Mononuclear cell (primary cell): ENCODE data around the gene USP17L15. TPM values are rescaled to one million over a fixed set of nuclear protein-coding genes. Genes with fewer than 3 reads are reported as not detected.
"Not testable (repeated sequence)": the region's sequence is repeated elsewhere in the genome, so short reads cannot be mapped to it uniquely, and the experiment has no call there.

Experiments
- H3K27me3 ChIP-seq: 2 replicates; pipeline ENCODE4 v1.6.0; 2011; ENCODE audit warnings: low read length, control low read depth; ENCODE audit not compliant: insufficient read depth
- H3K4me1 ChIP-seq: 2 replicates; pipeline ENCODE4 v1.5.1; 2011; ENCODE audit warnings: mild to moderate bottlenecking, low read length, control low read depth; ENCODE audit not compliant: insufficient read depth
- H3K4me3 ChIP-seq: 2 replicates; pipeline ENCODE4 v1.5.1; 2011; ENCODE audit warnings: mild to moderate bottlenecking, low read length, moderate library complexity
- H3K9me3 ChIP-seq: 2 replicates; pipeline ENCODE4 v1.5.1; 2011; ENCODE audit warnings: low read depth, mild to moderate bottlenecking, control low read depth, low read length
- total RNA-seq: library from RNA; depleted of rRNA; stranded (reverse); fragments of >200 nt; gene quantifications from one replicate; pipeline ENCODE4 v1.2.3, GENCODE V29; 2012

The USP17L15 gene, protein sequence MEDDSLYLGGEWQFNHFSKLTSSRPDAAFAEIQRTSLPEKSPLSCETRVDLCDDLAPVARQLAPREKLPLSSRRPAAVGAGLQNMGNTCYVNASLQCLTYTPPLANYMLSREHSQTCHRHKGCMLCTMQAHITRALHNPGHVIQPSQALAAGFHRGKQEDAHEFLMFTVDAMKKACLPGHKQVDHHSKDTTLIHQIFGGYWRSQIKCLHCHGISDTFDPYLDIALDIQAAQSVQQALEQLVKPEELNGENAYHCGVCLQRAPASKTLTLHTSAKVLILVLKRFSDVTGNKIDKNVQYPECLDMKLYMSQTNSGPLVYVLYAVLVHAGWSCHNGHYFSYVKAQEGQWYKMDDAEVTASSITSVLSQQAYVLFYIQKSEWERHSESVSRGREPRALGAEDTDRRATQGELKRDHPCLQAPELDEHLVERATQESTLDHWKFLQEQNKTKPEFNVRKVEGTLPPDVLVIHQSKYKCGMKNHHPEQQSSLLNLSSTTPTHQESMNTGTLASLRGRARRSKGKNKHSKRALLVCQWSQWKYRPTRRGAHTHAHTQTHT
- total RNA-seq, result not detected

DNA sequence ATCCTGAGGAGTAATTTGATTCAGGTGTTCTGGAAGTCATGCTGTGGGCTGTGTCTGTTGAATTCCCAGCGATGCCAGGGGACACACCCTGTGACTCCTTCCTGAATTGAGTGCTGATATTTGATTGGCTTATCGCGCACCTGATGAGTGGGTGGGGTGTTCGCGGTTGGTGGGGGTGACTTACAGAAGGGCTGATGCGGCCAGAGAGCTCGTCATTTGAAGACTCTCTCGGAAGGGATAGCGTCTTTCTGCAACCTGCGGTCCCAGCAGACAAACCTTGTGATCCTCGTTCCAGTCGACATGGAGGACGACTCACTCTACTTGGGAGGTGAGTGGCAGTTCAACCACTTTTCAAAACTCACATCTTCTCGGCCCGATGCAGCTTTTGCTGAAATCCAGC is at the start of gene USP17L15:
Gene USP17L15 (plus strand): TSS at position 301 of the 400 bp plus-strand sequence. CDS start 0 bp downstream, at position 301.
- not testable (repeated sequence) for H3K27me3 ChIP-seq, H3K4me1 ChIP-seq, H3K9me3 ChIP-seq, H3K4me3 ChIP-seq

- not testable (repeated sequence) for H3K27me3 ChIP-seq, H3K9me3 ChIP-seq, H3K4me3 ChIP-seq, H3K4me1 ChIP-seq
These were observed 23.8 kb upstream of the USP17L15 start, which contains the start of gene USP17L10 for GRCh38 chr4:9210357-9210756. Gene USP17L10 (plus strand): TSS chr4:9210657. CDS start chr4:9210657, 0 bp downstream.

GRCh38 chr4:9214701-9215100 is 19.5 kb upstream of the USP17L15 start:
- not testable (repeated sequence) for H3K4me1 ChIP-seq, H3K9me3 ChIP-seq, H3K4me3 ChIP-seq, H3K27me3 ChIP-seq

GRCh38 chr4:9215105-9215504 is 19.1 kb upstream of the USP17L15 start, which contains the start of gene USP17L11:
Gene USP17L11 (plus strand): TSS chr4:9215405. CDS start chr4:9215405, 0 bp downstream.
- H3K4me1 ChIP-seq, H3K27me3 ChIP-seq, H3K4me3 ChIP-seq, H3K9me3 ChIP-seq: not testable (repeated sequence)

DNA sequence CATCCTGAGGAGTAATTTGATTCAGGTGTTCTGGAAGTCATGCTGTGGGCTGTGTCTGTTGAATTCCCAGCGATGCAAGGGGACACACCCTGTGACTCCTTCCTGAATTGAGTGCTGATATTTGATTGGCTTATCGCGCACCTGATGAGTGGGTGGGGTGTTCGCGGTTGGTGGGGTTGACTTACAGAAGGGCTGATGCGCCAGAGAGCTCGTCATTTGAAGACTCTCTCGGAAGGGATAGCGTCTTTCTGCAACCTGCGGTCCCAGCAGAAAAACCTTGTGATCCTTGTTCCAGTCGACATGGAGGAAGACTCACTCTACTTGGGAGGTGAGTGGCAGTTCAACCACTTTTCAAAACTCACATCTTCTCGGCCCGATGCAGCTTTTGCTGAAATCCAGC is 14.3 kb upstream of the USP17L15 start, which contains the start of gene USP17L12:
Gene USP17L12 (plus strand): TSS at position 301 of the 400 bp plus-strand sequence. CDS start 0 bp downstream, at position 301.
- H3K4me1 ChIP-seq, H3K9me3 ChIP-seq, H3K4me3 ChIP-seq, H3K27me3 ChIP-seq: not testable (repeated sequence)

GRCh38 chr4:9224596-9224995 is 9.6 kb upstream of the USP17L15 start, which contains the start of gene USP17L13:
Gene USP17L13 (plus strand): TSS chr4:9224896. CDS start chr4:9224896, 0 bp downstream.
- H3K4me1 ChIP-seq, H3K4me3 ChIP-seq, H3K27me3 ChIP-seq, H3K9me3 ChIP-seq: not testable (repeated sequence)

- H3K4me3 ChIP-seq, H3K4me1 ChIP-seq: not testable (repeated sequence)
These were observed 3.9 kb upstream of the USP17L15 start for GRCh38 chr4:9230249-9230648.

GRCh38 chr4:9238461-9238860 is 4.3 kb downstream of the USP17L15 start:
- not testable (repeated sequence) for H3K4me1 ChIP-seq, H3K9me3 ChIP-seq, H3K27me3 ChIP-seq, H3K4me3 ChIP-seq

More at GRCh38 chr4:9230249-9230648, 3.9 kb upstream of the USP17L15 start:
- H3K27me3 ChIP-seq, H3K9me3 ChIP-seq: not testable (repeated sequence)

DNA sequence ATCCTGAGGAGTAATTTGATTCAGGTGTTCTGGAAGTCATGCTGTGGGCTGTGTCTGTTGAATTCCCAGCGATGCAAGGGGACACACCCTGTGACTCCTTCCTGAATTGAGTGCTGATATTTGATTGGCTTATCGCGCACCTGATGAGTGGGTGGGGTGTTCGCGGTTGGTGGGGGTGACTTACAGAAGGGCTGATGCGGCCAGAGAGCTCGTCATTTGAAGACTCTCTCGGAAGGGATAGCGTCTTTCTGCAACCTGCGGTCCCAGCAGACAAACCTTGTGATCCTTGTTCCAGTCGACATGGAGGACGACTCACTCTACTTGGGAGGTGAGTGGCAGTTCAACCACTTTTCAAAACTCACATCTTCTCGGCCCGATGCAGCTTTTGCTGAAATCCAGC is 9.4 kb downstream of the USP17L15 start, which contains the start of gene USP17L17:
Gene USP17L17 (plus strand): TSS at position 301 of the 400 bp plus-strand sequence. CDS start 0 bp downstream, at position 301.
- H3K27me3 ChIP-seq, H3K4me3 ChIP-seq, H3K9me3 ChIP-seq, H3K4me1 ChIP-seq: not testable (repeated sequence)

DNA sequence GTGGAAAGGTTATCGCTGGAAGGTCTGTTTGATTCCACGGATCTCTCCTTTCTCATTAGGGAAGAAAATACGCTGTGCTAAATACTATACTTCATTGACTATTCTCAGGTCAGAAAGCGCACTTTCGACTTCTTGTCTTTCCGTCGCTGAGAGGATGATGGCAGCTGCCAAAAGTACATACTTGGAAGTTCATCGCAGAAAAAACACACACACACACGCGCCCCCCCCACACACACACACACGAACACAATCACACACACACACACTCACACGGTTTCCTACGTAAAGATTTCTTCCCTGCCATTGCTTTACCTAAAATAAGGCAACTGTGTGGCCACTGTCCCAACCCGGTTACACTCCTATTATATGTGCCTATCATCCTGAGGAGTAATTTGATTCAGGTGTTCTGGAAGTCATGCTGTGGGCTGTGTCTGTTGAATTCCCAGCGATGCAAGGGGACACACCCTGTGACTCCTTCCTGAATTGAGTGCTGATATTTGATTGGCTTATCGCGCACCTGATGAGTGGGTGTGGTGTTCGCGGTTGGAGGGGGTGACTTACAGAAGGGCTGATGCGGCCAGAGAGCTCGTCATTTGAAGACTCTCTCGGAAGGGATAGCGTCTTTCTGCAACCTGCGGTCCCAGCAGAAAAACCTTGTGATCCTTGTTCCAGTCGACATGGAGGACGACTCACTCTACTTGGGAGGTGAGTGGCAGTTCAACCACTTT is 13.9 kb downstream of the USP17L15 start, which contains the start of gene USP17L18:
Gene USP17L18 (plus strand): TSS at position 678 of the 728 bp plus-strand sequence. CDS start 0 bp downstream, at position 678.
- H3K27me3 ChIP-seq, H3K9me3 ChIP-seq, H3K4me1 ChIP-seq, H3K4me3 ChIP-seq: not testable (repeated sequence)

- not testable (repeated sequence) for H3K27me3 ChIP-seq, H3K4me1 ChIP-seq, H3K9me3 ChIP-seq, H3K4me3 ChIP-seq
These were observed 18.9 kb downstream of the USP17L15 start, which contains the start of gene USP17L19 for GRCh38 chr4:9253078-9253477. Gene USP17L19 (plus strand): TSS chr4:9253378. CDS start chr4:9253378, 0 bp downstream.

- not testable (repeated sequence) for H3K27me3 ChIP-seq, H3K4me1 ChIP-seq, H3K9me3 ChIP-seq, H3K4me3 ChIP-seq
These were observed 23.6 kb downstream of the USP17L15 start, which contains the start of gene USP17L20 for GRCh38 chr4:9257824-9258223. Gene USP17L20 (plus strand): TSS chr4:9258124. CDS start chr4:9258124, 0 bp downstream.

DNA sequence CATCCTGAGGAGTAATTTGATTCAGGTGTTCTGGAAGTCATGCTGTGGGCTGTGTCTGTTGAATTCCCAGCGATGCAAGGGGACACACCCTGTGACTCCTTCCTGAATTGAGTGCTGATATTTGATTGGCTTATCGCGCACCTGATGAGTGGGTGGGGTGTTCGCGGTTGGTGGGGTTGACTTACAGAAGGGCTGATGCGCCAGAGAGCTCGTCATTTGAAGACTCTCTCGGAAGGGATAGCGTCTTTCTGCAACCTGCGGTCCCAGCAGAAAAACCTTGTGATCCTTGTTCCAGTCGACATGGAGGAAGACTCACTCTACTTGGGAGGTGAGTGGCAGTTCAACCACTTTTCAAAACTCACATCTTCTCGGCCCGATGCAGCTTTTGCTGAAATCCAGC is 28.4 kb downstream of the USP17L15 start, which contains the start of gene USP17L21:
Gene USP17L21 (plus strand): TSS at position 301 of the 400 bp plus-strand sequence. CDS start 0 bp downstream, at position 301.
- H3K4me1 ChIP-seq, H3K27me3 ChIP-seq, H3K4me3 ChIP-seq: not testable (repeated sequence)

DNA sequence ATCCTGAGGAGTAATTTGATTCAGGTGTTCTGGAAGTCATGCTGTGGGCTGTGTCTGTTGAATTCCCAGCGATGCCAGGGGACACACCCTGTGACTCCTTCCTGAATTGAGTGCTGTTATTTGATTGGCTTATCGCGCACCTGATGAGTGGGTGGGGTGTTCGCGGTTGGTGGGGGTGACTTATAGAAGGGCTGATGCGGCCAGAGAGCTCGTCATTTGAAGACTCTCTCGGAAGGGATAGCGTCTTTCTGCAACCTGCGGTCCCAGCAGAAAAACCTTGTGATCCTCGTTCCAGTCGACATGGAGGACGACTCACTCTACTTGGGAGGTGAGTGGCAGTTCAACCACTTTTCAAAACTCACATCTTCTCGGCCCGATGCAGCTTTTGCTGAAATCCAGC is 33.1 kb downstream of the USP17L15 start, which contains the start of gene USP17L22:
Gene USP17L22 (plus strand): TSS at position 301 of the 400 bp plus-strand sequence. CDS start 0 bp downstream, at position 301.
- not testable (repeated sequence) for H3K9me3 ChIP-seq, H3K4me3 ChIP-seq, H3K27me3 ChIP-seq, H3K4me1 ChIP-seq

More for the DNA sequence above, 28.4 kb downstream of the USP17L15 start, which contains the start of gene USP17L21:
- H3K9me3 ChIP-seq, result not testable (repeated sequence)
